OCI-LY1 (cell line): ENCODE measurements around the gene CDC42BPA.

Source experiments
- CTCF ChIP-seq: fragments of 200-600 bp; sonication (generic), shearing (Covaris generic); IDR thresholded peaks from 2 replicates; pipeline ENCODE4 v1.5.1; 2017; ENCODE audit warnings: mild to moderate bottlenecking, antibody characterized with exemption, low read length, moderate library complexity, mixed read lengths
- EZH2 ChIP-seq: fragments of 200-600 bp; sonication (generic), shearing (Covaris generic); IDR thresholded peaks from 2 replicates; pipeline ENCODE4 v1.8.0; 2017; ENCODE audit warnings: borderline replicate concordance, mixed run types, mild to moderate bottlenecking, antibody characterized with exemption, low read length, moderate library complexity, mixed read lengths

- TF ChIP-seq CTCF (no peak), EZH2 (no peak)
These were observed 260.0 kb downstream of the CDC42BPA start for GRCh38 chr1:227058321-227058751.
